ENCODE data around the gene IZUMO1. TPM values are rescaled to one million over a fixed set of nuclear protein-coding genes. Genes with fewer than 3 reads are reported as not detected.

IZUMO1 gene
- total RNA-seq, 1 experiment from 2014 or later: not detected

GRCh38 chr19:48715681-48716171 is 31.0 kb downstream of the IZUMO1 start:
- peaks cover 5% of the 10 kb centered on the region for H3K9me3 ChIP-seq (ENCODE audit: low read length)
- H3K36me3 ChIP-seq (ENCODE audit: insufficient read depth, low read length): no peaks in the 10 kb centered on the region
- peak overlapping the region; percentile 100 for H3K4me2 ChIP-seq (ENCODE audit: low read depth, low read length, poor library complexity, severe bottlenecking)
- peak overlapping the region; percentile 80; the same call in 1 of the 2 replicates for H3K4me3 ChIP-seq (ENCODE audit: low read length)
- no peaks in the 10 kb centered on the region for H4K20me1 ChIP-seq (ENCODE audit: insufficient read depth, low read depth, low read length)
- peaks cover 28% of the 10 kb centered on the region for H3K4me1 ChIP-seq (ENCODE audit: low read length)
- H3K27ac ChIP-seq (ENCODE audit: low read length): no peak overlapping the region
- no peak for DNase-seq
- H3K27me3 ChIP-seq (ENCODE audit: low read length): no peaks in the 10 kb centered on the region
- peak overlapping the region; percentile 96 for H3K9ac ChIP-seq (ENCODE audit: low read length)
- H2AFZ ChIP-seq (ENCODE audit: low read length): no peak overlapping the region
- no peaks in the 10 kb centered on the region for H3K9me2 ChIP-seq (replicated peaks; ENCODE audit: insufficient read depth, low read length)
- peaks cover 9% of the 10 kb centered on the region; the same call in 1 of the 2 replicates for H3K79me2 ChIP-seq (ENCODE audit: low read length)

GRCh38 chr19:48714759-48715675 is 31.7 kb downstream of the IZUMO1 start:
- no peak for DNase-seq
- Histone ChIP-seq H2AFZ (ENCODE audit: low read length) (peak overlapping the region; percentile 25; the same call in 1 of the 2 replicates), H3K36me3 (ENCODE audit: insufficient read depth, low read length) (no peaks in the 10 kb centered on the region), H3K9ac (ENCODE audit: low read length) (peak overlapping the region; percentile 96), H3K4me2 (ENCODE audit: low read depth, low read length, poor library complexity, severe bottlenecking) (peak overlapping the region; percentile 100), H3K9me3 (ENCODE audit: low read length) (peaks cover 5% of the 10 kb centered on the region), H3K4me1 (ENCODE audit: low read length) (peaks cover 23% of the 10 kb centered on the region), H4K20me1 (ENCODE audit: insufficient read depth, low read depth, low read length) (no peaks in the 10 kb centered on the region), H3K27me3 (ENCODE audit: low read length) (no peaks in the 10 kb centered on the region), H3K79me2 (ENCODE audit: low read length) (peaks cover 9% of the 10 kb centered on the region; the same call in 1 of the 2 replicates), H3K4me3 (ENCODE audit: low read length) (peak overlapping the region; percentile 80), H3K27ac (ENCODE audit: low read length) (peak overlapping the region; percentile 35), H3K9me2 (replicated peaks; ENCODE audit: insufficient read depth, low read length) (no peaks in the 10 kb centered on the region)

- peaks cover 21% of the 10 kb centered on the region for H3K4me1 ChIP-seq (ENCODE audit: low read length)
- H3K27ac ChIP-seq (ENCODE audit: low read length): peak overlapping the region; percentile 35
- no peaks in the 10 kb centered on the region for H4K20me1 ChIP-seq (ENCODE audit: insufficient read depth, low read depth, low read length)
- DNase-seq: peak; percentile 100
- H3K27me3 ChIP-seq (ENCODE audit: low read length): no peaks in the 10 kb centered on the region
- H2AFZ ChIP-seq (ENCODE audit: low read length): peak overlapping the region; percentile 45
- H3K79me2 ChIP-seq (ENCODE audit: low read length): peaks cover 9% of the 10 kb centered on the region; the same call in 1 of the 2 replicates
- H3K9ac ChIP-seq (ENCODE audit: low read length): peak overlapping the region; percentile 96
- H3K4me2 ChIP-seq (ENCODE audit: low read depth, low read length, poor library complexity, severe bottlenecking): peak overlapping the region; percentile 100
- H3K9me3 ChIP-seq (ENCODE audit: low read length): peaks cover 5% of the 10 kb centered on the region
- H3K9me2 ChIP-seq (replicated peaks; ENCODE audit: insufficient read depth, low read length): no peaks in the 10 kb centered on the region
- peak overlapping the region; percentile 80 for H3K4me3 ChIP-seq (ENCODE audit: low read length)
- no peaks in the 10 kb centered on the region for H3K36me3 ChIP-seq (ENCODE audit: insufficient read depth, low read length)
These were observed 32.6 kb downstream of the IZUMO1 start for GRCh38 chr19:48713864-48714755.

- Histone ChIP-seq H3K36me3 (ENCODE audit: insufficient read depth, low read length) (no peaks in the 10 kb centered on the region), H3K9ac (ENCODE audit: low read length) (peak overlapping the region; percentile 78), H3K27ac (ENCODE audit: low read length) (no peak overlapping the region), H3K27me3 (ENCODE audit: low read length) (no peaks in the 10 kb centered on the region), H3K9me2 (replicated peaks; ENCODE audit: insufficient read depth, low read length) (no peaks in the 10 kb centered on the region), H4K20me1 (ENCODE audit: insufficient read depth, low read depth, low read length) (no peaks in the 10 kb centered on the region), H2AFZ (ENCODE audit: low read length) (peak overlapping the region; percentile 45), H3K79me2 (ENCODE audit: low read length) (peaks cover 9% of the 10 kb centered on the region; the same call in 1 of the 2 replicates), H3K9me3 (ENCODE audit: low read length) (peaks cover 5% of the 10 kb centered on the region), H3K4me2 (ENCODE audit: low read depth, low read length, poor library complexity, severe bottlenecking) (peak overlapping the region; percentile 71), H3K4me1 (ENCODE audit: low read length) (peaks cover 21% of the 10 kb centered on the region), H3K4me3 (ENCODE audit: low read length) (peak overlapping the region; percentile 77)
- DNase-seq: no peak
These were observed 33.5 kb downstream of the IZUMO1 start for GRCh38 chr19:48713041-48713863.

- Histone ChIP-seq H3K79me2 (ENCODE audit: low read length) (peaks cover 9% of the 10 kb centered on the region; the same call in 1 of the 2 replicates), H3K27me3 (ENCODE audit: low read length) (no peaks in the 10 kb centered on the region), H3K9me3 (ENCODE audit: low read length) (peaks cover 5% of the 10 kb centered on the region), H3K9me2 (replicated peaks; ENCODE audit: insufficient read depth, low read length) (no peaks in the 10 kb centered on the region), H4K20me1 (ENCODE audit: insufficient read depth, low read depth, low read length) (no peaks in the 10 kb centered on the region), H3K36me3 (ENCODE audit: insufficient read depth, low read length) (no peaks in the 10 kb centered on the region), H3K9ac (ENCODE audit: low read length) (no peak overlapping the region), H3K4me1 (ENCODE audit: low read length) (peaks cover 21% of the 10 kb centered on the region), H3K4me3 (ENCODE audit: low read length) (no peak overlapping the region), H3K4me2 (ENCODE audit: low read depth, low read length, poor library complexity, severe bottlenecking) (no peak overlapping the region), H3K27ac (ENCODE audit: low read length) (no peak overlapping the region), H2AFZ (ENCODE audit: low read length) (no peak overlapping the region)
- DNase-seq: no peak
These were observed 35.5 kb downstream of the IZUMO1 start for GRCh38 chr19:48711106-48711662.

- H2AFZ ChIP-seq (ENCODE audit: low read length): no peak overlapping the region
- no peaks in the 10 kb centered on the region for H3K36me3 ChIP-seq (ENCODE audit: insufficient read depth, low read length)
- DNase-seq: no peak
- H3K27me3 ChIP-seq (ENCODE audit: low read length): no peaks in the 10 kb centered on the region
- no peak overlapping the region for H3K27ac ChIP-seq (ENCODE audit: low read length)
- H3K4me3 ChIP-seq (ENCODE audit: low read length): no peak overlapping the region
- H3K9me3 ChIP-seq (ENCODE audit: low read length): peaks cover 5% of the 10 kb centered on the region
- H4K20me1 ChIP-seq (ENCODE audit: insufficient read depth, low read depth, low read length): no peaks in the 10 kb centered on the region
- no peaks in the 10 kb centered on the region for H3K9me2 ChIP-seq (replicated peaks; ENCODE audit: insufficient read depth, low read length)
- peaks cover 9% of the 10 kb centered on the region; the same call in 1 of the 2 replicates for H3K79me2 ChIP-seq (ENCODE audit: low read length)
- H3K4me2 ChIP-seq (ENCODE audit: low read depth, low read length, poor library complexity, severe bottlenecking): no peak overlapping the region
- peaks cover 8% of the 10 kb centered on the region for H3K4me1 ChIP-seq (ENCODE audit: low read length)
- no peak overlapping the region for H3K9ac ChIP-seq (ENCODE audit: low read length)
These were observed 38.2 kb downstream of the IZUMO1 start for GRCh38 chr19:48708471-48708870.

GRCh38 chr19:48705431-48705830 is 41.3 kb downstream of the IZUMO1 start:
- no peaks in the 10 kb centered on the region for H4K20me1 ChIP-seq (ENCODE audit: insufficient read depth, low read depth, low read length)
- H3K27ac ChIP-seq (ENCODE audit: low read length): no peak overlapping the region
- no peaks in the 10 kb centered on the region for H3K4me1 ChIP-seq (ENCODE audit: low read length)
- no peak overlapping the region for H3K9ac ChIP-seq (ENCODE audit: low read length)
- H3K36me3 ChIP-seq (ENCODE audit: insufficient read depth, low read length): no peaks in the 10 kb centered on the region
- H3K9me2 ChIP-seq (replicated peaks; ENCODE audit: insufficient read depth, low read length): no peaks in the 10 kb centered on the region
- no peak overlapping the region for H3K4me2 ChIP-seq (ENCODE audit: low read depth, low read length, poor library complexity, severe bottlenecking)
- no peak for DNase-seq
- no peaks in the 10 kb centered on the region for H3K79me2 ChIP-seq (ENCODE audit: low read length)
- no peaks in the 10 kb centered on the region for H3K27me3 ChIP-seq (ENCODE audit: low read length)
- no peaks in the 10 kb centered on the region for H3K9me3 ChIP-seq (ENCODE audit: low read length)
- no peak overlapping the region for H2AFZ ChIP-seq (ENCODE audit: low read length)
- H3K4me3 ChIP-seq (ENCODE audit: low read length): no peak overlapping the region
